ENCODE data around the gene ASMTL.
"Not testable (repeated sequence)": the region's sequence is repeated elsewhere in the genome, so short reads cannot be mapped to it uniquely, and the experiment has no call there.

DNA sequence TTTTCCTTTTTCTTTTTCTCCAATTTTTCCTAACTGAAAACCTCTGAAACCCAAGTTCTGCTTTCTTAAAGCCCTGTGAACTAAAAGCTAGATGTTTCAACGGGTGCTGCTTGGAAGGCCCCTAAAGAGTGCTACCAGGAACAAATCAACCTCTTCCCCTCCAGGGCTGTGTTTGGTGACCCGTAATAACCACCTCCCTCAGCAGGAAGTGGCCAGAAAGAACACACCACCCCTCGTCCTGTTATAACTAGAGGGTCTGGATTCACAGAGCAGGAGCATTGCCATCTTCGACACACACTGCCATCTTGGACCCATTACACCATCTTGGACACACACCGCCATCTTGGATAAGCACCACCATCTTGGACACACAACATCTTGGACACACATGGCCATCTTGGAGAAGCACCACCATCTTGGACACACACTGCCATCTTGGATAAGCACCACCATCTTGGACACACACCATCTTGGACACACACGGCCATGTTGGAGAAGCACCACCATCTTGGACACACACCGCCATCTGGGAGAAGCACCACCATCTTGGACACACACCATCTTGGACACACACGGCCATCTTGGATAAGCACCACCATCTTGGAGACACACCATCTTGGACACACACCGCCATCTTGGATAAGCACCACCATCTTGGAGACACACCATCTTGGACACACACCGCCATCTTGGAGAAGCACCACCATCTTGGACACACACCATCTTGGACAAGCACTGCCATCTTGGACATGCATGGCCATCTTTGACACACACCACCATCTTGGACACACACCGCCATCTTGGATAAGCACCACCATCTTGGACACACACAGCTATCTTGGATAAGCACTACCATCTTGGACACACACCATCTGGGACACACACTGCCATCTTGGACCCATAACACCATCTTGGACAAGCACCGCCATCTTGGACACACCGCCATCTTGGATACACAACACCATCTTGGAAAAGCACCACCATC lies 5.4 kb downstream of the ASMTL start:
- not testable (repeated sequence) for TF ChIP-seq ISL1 (CRISPR knock-in tag; IDR thresholded peaks at IDR 0.05); ZNF70 (CRISPR knock-in tag; IDR thresholded peaks at IDR 0.05); ZFP3 (CRISPR knock-in tag; IDR thresholded peaks at IDR 0.05); ARNTL (CRISPR knock-in tag; IDR thresholded peaks at IDR 0.05; ENCODE audit: borderline replicate concordance, low read depth); SNAI2 (CRISPR knock-in tag; IDR thresholded peaks at IDR 0.05); PPARA (CRISPR knock-in tag; IDR thresholded peaks at IDR 0.05; ENCODE audit: borderline replicate concordance); RARB (CRISPR knock-in tag; IDR thresholded peaks at IDR 0.05); GLIS3 (CRISPR knock-in tag; IDR thresholded peaks at IDR 0.05); TOX (CRISPR knock-in tag; IDR thresholded peaks at IDR 0.05; ENCODE audit: borderline replicate concordance); BACH2 (CRISPR knock-in tag; IDR thresholded peaks at IDR 0.05; ENCODE audit: borderline replicate concordance); ZNF565 (CRISPR knock-in tag; conservative IDR thresholded peaks at IDR 0.05; ENCODE audit: low read depth); TCF4 (CRISPR knock-in tag; IDR thresholded peaks at IDR 0.05; ENCODE audit: borderline replicate concordance)
- TF ChIP-seq, protein P1, sequence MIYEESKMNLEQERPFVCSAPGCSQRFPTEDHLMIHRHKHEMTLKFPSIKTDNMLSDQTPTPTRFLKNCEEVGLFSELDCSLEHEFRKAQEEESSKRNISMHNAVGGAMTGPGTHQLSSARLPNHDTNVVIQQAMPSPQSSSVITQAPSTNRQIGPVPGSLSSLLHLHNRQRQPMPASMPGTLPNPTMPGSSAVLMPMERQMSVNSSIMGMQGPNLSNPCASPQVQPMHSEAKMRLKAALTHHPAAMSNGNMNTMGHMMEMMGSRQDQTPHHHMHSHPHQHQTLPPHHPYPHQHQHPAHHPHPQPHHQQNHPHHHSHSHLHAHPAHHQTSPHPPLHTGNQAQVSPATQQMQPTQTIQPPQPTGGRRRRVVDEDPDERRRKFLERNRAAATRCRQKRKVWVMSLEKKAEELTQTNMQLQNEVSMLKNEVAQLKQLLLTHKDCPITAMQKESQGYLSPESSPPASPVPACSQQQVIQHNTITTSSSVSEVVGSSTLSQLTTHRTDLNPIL (CRISPR knock-in tag; IDR thresholded peaks at IDR 0.05; ENCODE audit: low read depth) = not testable (repeated sequence)
- TF ChIP-seq, protein P2, sequence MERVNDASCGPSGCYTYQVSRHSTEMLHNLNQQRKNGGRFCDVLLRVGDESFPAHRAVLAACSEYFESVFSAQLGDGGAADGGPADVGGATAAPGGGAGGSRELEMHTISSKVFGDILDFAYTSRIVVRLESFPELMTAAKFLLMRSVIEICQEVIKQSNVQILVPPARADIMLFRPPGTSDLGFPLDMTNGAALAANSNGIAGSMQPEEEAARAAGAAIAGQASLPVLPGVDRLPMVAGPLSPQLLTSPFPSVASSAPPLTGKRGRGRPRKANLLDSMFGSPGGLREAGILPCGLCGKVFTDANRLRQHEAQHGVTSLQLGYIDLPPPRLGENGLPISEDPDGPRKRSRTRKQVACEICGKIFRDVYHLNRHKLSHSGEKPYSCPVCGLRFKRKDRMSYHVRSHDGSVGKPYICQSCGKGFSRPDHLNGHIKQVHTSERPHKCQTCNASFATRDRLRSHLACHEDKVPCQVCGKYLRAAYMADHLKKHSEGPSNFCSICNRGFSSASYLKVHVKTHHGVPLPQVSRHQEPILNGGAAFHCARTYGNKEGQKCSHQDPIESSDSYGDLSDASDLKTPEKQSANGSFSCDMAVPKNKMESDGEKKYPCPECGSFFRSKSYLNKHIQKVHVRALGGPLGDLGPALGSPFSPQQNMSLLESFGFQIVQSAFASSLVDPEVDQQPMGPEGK (CRISPR knock-in tag; IDR thresholded peaks at IDR 0.05; ENCODE audit: borderline replicate concordance) = not testable (repeated sequence)
